Measurements from ENCODE around the gene SCN5A. TPM values are rescaled to one million over a fixed set of nuclear protein-coding genes. Genes with fewer than 3 reads are reported as not detected.

SCN5A gene
- 3.0 and 4.7 TPM in 2 replicates for total RNA-seq (2021)
- percentile 34 among the genes with signal in this experiment for Bru-seq, nascent RNA
- BruChase-seq, experiment 1, labeled RNA remaining after a 2-hour chase, result percentile 31 among the genes with signal in this experiment
- percentile 40 among the genes with signal in this experiment for BruChase-seq, experiment 2, labeled RNA remaining after a 6-hour chase
- long read RNA-seq, partial matches to known transcripts, result 0 of 1 reads
- long read RNA-seq, other reads (novel, unspliced or antisense), result 1 of 1 reads

DNA sequence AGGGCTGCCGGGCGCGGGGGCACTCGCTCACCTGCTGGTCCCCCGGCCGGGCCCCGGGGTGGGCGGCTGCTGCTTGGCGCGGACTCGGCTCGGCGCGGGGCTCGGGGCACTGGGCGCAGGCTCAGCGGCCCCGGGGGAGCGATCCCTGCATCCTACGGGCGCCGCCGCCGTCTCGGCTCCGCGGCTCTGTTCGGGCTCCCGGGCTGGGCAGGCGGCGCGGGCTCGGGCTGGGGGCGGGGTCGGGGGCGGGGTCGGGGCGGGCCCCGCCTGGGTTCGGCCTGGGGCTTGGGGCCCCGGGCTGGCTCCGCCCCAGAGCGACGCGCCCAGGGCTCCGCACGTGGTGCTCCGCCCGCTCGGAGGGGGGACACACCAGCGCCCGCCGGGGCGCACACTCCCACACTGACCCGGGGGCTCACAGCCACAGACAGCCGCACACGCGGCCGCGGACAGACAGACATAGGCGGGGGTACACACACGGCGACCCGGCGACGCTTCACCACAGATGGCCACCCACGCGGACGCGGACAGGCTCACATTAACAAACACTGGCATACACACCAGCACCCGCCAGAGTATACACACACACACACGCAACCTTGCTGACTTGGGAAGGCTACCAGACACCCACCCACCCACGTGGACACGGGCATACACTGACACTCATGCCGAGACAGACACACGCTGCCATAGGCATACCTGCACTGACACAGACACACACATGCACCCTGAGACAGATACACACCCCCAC lies at the start of gene SCN5A:
TSS of gene SCN5A (minus strand) at position 188 of the 748 bp plus-strand sequence. CDS start 16,380 bp downstream, outside the sequence.
- Histone ChIP-seq H3K4me1 (replicated peaks; ENCODE audit: insufficient read depth) (no peaks in the 10 kb centered on the region), H3K9me2 (ENCODE audit: insufficient read depth) (no peaks in the 10 kb centered on the region), H4K20me1 (ENCODE audit: insufficient read depth) (no peaks in the 10 kb centered on the region), H3K36me3 (ENCODE audit: low read depth) (no peaks in the 10 kb centered on the region), H3K4me2 (no peak within 1 kb of the TSS), H3F3A (ENCODE audit: insufficient read depth, low read depth) (no peaks in the 10 kb centered on the region), H2AFZ (no peak within 1 kb of the TSS), H3K9me3 (ENCODE audit: insufficient read depth, low read depth) (no peaks in the 10 kb centered on the region), H3K27ac (no peak within 1 kb of the TSS), H3K79me2 (ENCODE audit: low read depth) (no peaks in the 10 kb centered on the region), H3K4me3 (no peak within 1 kb of the TSS), H3K27me3 (ENCODE audit: insufficient read depth, low read depth) (peaks cover 14% of the 10 kb centered on the region)
- intact Hi-C loops (cut with micrococcal nuclease; ENCODE audit: unreplicated experiment), result loop anchor here (10.0 kb wide), 1 partner anchor 635 kb away; the partner anchor contains the start of gene CX3CR1
- ChIA-PET POLR2A (ENCODE audit: unreplicated experiment) (no interaction called here), CTCF (no interaction called here)
- no peak for DNase-seq
- TF ChIP-seq, protein P1, sequence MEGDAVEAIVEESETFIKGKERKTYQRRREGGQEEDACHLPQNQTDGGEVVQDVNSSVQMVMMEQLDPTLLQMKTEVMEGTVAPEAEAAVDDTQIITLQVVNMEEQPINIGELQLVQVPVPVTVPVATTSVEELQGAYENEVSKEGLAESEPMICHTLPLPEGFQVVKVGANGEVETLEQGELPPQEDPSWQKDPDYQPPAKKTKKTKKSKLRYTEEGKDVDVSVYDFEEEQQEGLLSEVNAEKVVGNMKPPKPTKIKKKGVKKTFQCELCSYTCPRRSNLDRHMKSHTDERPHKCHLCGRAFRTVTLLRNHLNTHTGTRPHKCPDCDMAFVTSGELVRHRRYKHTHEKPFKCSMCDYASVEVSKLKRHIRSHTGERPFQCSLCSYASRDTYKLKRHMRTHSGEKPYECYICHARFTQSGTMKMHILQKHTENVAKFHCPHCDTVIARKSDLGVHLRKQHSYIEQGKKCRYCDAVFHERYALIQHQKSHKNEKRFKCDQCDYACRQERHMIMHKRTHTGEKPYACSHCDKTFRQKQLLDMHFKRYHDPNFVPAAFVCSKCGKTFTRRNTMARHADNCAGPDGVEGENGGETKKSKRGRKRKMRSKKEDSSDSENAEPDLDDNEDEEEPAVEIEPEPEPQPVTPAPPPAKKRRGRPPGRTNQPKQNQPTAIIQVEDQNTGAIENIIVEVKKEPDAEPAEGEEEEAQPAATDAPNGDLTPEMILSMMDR (conservative IDR thresholded peaks at IDR 0.05), result no peak
- no peak for TF ChIP-seq EZH2 (IDR thresholded peaks at IDR 0.05; ENCODE audit: low read depth)
- no TSS peak for BruUV-seq (replicated peaks)

DNA sequence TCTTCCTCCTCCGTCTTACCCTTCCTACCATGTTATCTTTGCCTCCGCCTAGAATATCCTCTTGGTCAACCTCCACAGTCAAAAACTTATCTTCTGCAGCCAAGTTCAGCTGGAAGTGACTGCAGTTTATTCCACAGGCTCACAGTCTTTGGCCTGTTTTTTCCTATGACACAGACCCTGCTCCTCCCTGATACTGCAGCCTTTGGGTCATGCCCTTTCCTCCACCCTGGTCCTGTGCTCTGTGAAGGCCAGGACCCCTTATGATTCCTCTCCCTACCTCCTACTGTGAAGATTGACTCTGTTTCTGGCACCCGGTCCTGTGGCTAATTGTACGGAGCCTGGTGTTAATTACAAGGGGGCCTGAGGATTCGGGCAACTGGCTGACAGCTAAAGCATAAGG lies 49.3 kb upstream of the SCN5A start:
- ChIA-PET CTCF (no interaction called here), POLR2A (ENCODE audit: unreplicated experiment) (no interaction called here)
- H3K27me3 ChIP-seq (ENCODE audit: insufficient read depth, low read depth), result peaks cover 43% of the 10 kb centered on the region
- H3K36me3 ChIP-seq (ENCODE audit: low read depth), result no peaks in the 10 kb centered on the region
- no peaks in the 10 kb centered on the region for H3K9me2 ChIP-seq (ENCODE audit: insufficient read depth)
- H3K27ac ChIP-seq, result no peak overlapping the region
- H3F3A ChIP-seq (ENCODE audit: insufficient read depth, low read depth), result no peaks in the 10 kb centered on the region
- TF ChIP-seq EZH2 (IDR thresholded peaks at IDR 0.05; ENCODE audit: low read depth), result no peak
- TF ChIP-seq, protein P1 (conservative IDR thresholded peaks at IDR 0.05), result no peak
- no peaks in the 10 kb centered on the region for H3K4me1 ChIP-seq (replicated peaks; ENCODE audit: insufficient read depth)
- no peak overlapping the region for H3K4me3 ChIP-seq
- H3K79me2 ChIP-seq (ENCODE audit: low read depth), result no peaks in the 10 kb centered on the region
- H3K9me3 ChIP-seq (ENCODE audit: insufficient read depth, low read depth), result no peaks in the 10 kb centered on the region
- H4K20me1 ChIP-seq (ENCODE audit: insufficient read depth), result no peaks in the 10 kb centered on the region
- H3K4me2 ChIP-seq, result no peak overlapping the region
- H2AFZ ChIP-seq, result no peak overlapping the region
- BruUV-seq (replicated peaks), result no TSS peak
- no peak for DNase-seq
- intact Hi-C loops (cut with micrococcal nuclease; ENCODE audit: unreplicated experiment), result no loop called here

DNA sequence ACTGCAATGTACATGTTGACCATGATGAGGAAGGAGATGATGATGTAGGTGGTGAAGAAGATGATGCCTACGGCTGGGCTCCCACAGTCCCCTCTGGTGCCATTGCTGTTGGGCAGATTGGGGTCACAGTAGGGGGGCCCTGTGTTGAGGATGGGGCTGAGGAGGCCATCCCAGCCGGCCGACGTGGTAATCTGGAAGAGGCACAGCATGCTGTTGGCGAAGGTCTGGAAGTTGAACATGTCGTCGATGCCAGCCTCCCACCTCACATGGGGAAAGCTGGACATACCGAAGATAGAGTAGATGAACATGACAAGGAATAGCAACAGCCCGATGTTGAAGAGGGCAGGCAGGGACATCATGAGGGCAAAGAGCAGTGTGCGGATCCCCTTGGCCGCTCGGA lies 48.6 kb upstream of the SCN5A start:
- Histone ChIP-seq H4K20me1 (ENCODE audit: insufficient read depth) (no peaks in the 10 kb centered on the region), H3K79me2 (ENCODE audit: low read depth) (no peaks in the 10 kb centered on the region), H3K9me2 (ENCODE audit: insufficient read depth) (no peaks in the 10 kb centered on the region), H3K4me2 (no peak overlapping the region), H3K36me3 (ENCODE audit: low read depth) (no peaks in the 10 kb centered on the region), H3K27ac (no peak overlapping the region), H3K4me3 (no peak overlapping the region), H3F3A (ENCODE audit: insufficient read depth, low read depth) (no peaks in the 10 kb centered on the region), H3K27me3 (ENCODE audit: insufficient read depth, low read depth) (peaks cover 43% of the 10 kb centered on the region), H3K4me1 (replicated peaks; ENCODE audit: insufficient read depth) (no peaks in the 10 kb centered on the region), H3K9me3 (ENCODE audit: insufficient read depth, low read depth) (no peaks in the 10 kb centered on the region), H2AFZ (no peak overlapping the region)
- DNase-seq, result no peak
- ChIA-PET CTCF (no interaction called here), POLR2A (ENCODE audit: unreplicated experiment) (no interaction called here)
- intact Hi-C loops (cut with micrococcal nuclease; ENCODE audit: unreplicated experiment), result no loop called here
- no peak for TF ChIP-seq EZH2 (IDR thresholded peaks at IDR 0.05; ENCODE audit: low read depth)
- TF ChIP-seq, protein P1 (conservative IDR thresholded peaks at IDR 0.05), result no peak
- BruUV-seq (replicated peaks), result no TSS peak

Data from PC-9 (cell line).